GF-D8 (cell line): Measurements from ENCODE around the gene CDCA5.

Experiments used
- DNase-seq: peaks from one replicate; lab custom pipeline; 2025; lab: John Stamatoyannopoulos, UW

The CDCA5 gene, protein sequence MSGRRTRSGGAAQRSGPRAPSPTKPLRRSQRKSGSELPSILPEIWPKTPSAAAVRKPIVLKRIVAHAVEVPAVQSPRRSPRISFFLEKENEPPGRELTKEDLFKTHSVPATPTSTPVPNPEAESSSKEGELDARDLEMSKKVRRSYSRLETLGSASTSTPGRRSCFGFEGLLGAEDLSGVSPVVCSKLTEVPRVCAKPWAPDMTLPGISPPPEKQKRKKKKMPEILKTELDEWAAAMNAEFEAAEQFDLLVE

DNA sequence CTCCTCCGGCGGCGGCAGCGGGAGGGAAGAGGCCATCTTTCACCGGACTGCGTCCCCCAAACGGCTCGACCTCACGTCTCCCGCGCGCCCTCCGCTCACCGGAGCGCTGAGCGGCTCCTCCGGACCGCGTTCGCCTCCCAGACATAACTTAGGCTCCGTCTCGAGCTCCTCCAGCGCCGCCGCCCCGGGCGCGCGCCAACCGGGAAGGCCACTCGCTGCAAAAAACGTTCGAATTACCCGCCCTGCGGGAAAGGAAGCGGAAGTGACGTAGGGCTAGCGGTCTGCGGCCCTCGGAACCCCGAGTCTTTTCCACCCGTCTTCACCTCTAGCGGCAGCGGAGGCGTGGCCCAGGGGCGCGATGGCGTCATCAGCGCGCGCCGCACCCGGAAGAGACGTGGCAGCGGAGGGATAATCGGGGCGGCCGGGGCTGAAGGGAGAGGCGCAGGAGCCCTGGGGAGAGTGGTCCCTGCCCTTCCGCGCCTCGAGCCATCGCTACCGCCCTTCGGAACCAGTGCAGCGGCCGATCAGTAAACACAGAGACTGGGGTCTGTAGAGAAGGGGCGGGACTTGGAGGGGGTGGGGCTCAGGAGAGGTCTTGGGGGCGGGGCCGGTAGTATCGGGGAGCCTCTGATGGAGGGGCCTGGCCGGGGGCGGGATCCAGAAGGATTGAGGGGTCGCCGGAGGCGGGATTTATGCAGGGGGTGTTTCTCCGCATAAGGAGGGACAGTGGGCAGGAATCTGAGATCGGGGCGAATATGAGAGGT, at the start of gene CDCA5, which contains the start of gene ZFPL1:
Gene CDCA5 (minus strand): TSS at position 207 of the 764 bp plus-strand sequence. CDS start 62 bp downstream, at position 145.
Gene ZFPL1 (plus strand): TSS at position 389 of the 764 bp plus-strand sequence. CDS start 477 bp downstream, outside the sequence.
- DNase-seq = peak; percentile 87

DNA sequence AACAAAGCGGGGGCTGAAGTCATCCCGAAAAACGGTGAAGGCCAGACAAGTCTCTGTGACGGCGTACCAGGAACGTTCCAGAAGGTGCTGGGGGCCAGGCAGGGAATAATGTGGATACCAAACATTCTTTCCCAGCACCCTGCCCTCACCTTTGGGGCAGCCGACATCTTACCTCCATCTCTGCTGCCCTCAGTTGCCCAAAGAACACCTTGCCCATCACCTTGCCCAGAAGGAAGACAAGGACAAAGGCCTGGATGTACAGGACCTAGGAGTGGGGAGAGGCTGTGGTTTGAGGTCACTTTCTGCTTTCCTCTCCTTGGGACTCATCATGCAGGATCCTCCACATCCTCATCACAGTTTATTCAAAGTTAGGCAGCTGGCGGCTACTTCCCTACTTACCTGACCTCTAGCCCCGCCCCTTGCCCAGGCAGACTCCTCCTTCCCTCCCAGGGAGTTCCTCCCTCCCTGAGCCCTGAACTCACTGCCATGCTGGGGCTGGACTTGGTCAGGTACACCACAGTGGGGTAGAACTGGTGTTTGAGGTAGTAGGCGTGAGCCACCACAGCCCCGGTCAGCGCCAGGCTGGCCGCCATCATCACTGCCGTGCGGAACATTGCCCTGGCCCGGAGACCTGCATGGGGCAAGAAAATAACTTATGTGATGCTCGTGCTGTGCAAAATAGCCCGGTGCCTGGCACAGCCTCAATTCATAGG, 49.3 kb upstream of the CDCA5 start:
- no peak for DNase-seq

DNA sequence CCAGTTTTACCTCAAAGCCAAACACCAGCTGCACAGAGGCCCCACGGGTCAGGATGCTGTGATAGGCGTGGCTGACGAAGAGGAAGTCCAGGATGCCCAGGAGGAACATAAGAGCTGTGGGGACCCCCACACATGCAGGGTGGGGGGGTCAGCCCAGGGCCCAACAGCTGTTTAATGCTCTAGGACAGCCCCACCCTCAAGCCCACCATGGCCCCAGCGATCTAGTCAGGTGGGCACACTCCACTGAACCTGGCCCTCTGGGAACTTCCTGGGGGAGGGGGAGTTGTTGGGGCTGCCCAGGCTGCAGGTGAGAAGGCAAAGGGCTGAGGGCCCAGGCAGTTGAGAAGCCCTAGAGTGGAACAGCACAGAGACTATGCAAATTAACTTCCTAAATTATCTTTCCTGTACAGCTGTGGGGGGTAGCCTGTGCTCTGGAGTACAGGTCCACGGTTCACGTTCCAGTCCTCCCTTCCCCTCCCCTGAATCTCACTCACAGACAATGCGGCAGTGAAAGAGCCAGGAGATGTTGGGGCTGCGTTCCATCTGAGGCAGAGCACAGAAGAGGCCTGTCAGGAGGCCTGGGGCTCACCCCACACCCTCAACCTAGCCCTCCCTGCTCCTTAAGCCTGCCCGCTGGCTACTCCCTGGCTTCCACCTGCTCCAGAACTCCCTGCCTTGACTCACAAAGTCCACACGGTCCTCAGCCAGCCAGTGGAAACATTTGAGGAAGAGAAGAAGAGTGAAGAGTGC, 48.6 kb upstream of the CDCA5 start:
- no peak for DNase-seq

DNA sequence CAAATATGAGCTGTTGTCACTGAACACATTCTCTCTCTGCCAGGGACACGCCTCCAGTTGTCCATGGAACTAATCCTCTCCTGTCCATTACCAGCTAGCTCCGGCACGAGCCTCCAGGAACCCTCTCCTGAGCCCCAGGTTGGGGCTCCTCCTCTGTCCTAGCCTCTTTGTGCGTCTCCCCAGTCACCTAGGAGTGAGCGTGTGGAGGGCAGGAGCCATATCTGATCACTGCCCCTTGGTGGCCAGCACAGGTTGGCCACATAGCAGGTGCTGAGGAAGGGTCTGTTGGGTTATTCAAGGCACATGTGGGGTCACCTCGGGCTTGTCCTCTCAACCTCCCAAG, 48.0 kb upstream of the CDCA5 start:
- DNase-seq = no peak

DNA sequence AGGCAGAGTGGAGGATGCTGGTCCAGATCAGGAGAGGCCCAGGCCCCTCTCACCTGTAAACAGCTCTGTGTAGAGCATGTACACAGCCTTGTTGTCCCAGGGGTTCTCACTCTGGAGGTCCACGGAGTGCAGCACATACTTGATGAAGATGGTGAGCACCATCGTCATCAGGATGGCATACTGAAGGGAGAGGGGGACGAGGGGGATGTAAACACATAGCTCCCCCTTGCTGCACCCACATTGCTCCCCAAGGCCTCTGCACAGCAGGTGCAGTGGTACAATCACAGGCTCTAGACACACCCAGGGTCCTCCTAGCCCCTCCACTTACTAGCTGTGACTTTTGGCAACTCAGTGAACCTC, 47.6 kb upstream of the CDCA5 start:
- DNase-seq = no peak

DNA sequence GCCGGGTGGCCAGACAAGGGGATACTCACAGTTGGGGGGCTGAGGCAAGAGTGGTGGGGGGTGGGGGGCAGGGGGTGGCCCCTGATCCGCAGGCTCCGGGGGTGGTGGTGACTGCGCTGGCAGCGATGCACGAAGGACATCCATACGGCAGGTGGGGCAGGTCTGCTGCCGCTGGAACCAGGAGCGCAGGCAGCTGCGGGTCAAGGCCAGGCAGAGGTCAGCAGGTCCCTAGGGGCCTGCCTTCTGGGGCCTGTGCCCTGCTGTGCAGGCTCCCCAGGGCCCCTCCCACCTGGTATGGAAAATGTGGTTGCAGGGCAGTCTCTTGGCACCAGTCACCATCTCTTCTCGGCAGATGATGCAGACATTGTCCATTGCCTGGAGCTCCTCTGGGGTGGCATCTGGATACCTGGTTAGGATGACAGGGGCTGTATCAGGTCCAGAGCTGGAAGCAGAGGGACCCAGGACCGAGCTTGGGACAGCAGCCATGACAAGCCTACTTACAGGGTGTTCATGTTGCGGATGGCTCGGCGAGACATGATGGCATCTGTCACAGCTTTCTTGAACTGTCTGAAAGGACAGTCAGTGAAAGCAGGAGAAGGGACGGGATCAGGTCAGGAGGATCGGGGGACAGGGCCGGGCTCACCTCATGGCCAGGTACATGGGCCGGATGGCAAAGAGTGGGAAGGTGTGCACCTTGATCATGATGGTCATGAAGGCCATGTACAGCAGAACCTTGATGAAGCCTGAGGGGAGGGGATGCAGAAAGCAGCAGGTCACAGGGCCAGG, 47.0 kb upstream of the CDCA5 start:
- no peak for DNase-seq

DNA sequence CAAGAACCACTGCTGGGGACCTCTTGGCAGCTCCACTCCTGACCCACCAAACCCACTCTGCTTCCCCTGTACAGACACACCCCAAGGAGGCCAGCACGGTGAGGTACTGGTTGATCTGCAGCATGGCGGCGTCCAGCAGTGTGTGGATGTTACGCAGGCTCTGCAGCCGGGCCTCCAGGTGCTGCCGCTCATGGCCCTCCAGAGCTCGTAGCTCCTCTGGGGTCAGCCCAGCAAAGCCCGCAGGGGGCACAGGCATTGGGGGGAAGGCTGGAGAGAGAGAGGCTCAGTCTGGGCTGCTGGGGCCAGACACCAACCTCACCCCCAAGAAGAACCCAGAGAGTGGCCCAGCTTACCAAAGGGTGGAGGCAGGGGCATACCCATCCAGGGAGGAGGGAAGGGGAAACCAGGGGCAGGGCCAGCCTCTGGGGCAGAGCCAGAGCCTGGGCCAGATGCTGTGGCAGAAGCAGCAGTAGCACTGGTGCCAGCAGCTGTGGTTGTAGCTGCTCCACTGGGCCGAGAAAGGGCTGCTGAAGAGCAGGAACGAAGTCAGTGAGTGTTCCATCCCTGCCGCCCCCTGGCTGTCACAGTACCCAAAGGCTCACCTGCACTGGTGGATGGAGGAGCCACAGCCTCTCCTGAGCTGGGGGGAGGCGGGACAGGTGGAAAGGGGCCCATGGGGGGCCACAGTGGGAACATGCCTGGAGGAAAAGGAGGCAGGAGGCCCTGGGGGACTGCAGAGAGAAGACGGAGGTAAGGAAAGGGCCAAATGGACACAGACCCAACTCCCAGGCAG, 46.0 kb upstream of the CDCA5 start:
- DNase-seq = no peak

DNA sequence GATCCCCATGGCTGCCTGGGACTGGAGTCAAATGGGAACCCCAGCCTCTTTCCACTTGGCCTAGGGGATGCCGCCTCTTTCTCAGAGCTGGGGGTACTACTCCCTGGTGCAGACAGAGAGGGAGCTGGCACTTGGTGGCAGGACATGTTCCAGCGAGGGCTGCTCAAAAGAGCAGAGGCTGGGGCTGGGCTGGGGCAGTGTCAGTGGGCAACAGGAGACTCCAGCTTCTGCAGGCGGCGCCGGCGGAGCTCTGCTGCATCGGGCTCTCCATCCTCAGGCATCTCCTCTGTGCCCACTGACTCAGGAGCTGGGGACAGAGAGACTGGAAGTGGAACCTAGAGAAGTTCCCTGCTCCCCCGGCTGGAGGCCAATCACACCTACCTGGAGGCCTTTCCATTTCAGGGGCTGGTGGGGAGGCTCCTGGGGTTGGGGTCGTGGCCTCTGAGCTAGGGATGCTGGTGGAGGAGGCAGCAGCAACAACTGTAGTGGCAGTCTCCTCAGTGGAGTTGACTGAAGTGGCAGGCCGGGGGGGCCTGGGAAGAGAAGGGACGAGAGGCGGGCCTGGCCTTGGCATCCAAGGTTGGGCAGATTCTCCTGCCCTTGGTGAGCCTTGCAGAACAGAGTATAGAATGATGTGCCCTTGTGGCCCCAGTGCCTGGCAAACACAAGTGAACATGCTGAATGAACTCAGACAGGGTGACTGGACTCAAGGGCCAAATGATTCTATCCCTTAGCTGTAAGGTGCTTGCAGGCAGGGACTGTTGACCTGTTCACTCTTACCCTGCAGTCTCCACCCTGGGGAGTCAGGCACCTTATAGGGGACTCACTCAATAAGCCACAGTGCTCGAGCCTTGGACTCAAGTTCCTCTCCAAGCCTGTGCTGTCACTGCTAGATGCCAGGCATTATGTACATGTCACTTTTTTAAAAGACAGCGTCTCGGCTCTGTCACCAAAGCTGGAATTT, 44.6 kb upstream of the CDCA5 start:
- DNase-seq = no peak

DNA sequence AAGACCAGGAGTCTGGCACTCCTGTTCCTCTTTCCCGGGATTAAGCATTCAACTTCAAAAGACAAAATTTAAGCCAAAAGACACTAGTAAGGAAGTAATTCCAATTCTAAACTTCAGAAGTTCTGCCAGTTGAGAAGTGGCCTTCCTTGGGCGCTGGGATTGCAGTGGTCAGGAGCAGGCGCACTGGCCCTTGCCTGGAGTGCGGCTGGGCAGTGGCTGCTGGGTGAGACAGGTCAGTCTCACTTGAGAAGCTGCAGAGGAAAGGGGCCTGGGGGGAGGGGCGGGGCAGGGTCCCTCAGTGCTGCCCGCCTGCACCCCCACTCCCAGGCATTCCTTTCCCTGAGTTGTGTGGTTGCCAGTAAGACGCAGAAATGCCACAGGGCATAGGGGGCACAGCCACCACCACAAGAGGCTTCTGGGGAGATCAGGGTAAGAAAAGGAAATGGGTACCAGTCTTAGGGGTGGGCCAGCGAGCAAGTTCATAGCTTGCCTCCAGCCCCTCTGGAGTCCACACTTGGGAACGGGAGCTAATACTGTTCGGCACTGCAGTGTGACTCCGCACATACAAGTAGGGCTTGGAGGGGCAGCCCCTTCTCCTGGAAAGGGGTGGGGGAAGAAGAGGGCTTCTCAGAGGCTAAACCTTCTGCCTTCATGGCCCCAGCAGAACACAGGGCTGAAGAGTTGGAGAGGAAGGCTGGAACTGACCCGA, 43.8 kb upstream of the CDCA5 start:
- DNase-seq = no peak

DNA sequence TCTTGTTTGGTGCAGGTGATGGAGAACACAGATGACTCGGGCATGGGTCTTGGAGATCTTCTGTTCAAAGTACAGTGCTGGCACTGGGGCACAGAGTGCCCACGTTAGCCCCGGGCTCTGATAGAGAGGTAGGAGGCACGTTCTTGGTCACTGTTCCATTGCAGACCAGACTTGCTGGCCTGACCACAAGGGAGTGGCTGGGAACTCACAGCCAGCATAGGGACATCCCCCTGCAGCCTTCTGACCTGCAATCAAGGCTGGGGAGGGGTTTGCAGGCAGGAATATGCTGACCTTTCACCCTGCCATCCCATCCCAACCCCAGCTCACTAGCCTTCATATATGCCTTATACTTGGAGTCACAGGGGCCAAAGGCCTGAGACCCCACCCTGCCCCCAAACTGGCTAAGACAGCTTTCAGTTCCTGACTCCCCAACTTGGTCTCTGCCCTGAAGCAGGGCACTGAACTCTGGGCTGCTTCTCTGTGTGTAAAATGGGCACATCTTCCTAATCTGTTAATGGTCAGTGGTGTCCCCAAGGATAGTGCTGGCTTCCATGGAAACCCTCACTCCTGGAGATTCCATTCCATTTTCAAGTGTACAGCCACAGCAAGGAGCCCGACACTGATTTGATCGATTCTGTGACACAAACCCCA, 42.9 kb upstream of the CDCA5 start:
- no peak for DNase-seq

DNA sequence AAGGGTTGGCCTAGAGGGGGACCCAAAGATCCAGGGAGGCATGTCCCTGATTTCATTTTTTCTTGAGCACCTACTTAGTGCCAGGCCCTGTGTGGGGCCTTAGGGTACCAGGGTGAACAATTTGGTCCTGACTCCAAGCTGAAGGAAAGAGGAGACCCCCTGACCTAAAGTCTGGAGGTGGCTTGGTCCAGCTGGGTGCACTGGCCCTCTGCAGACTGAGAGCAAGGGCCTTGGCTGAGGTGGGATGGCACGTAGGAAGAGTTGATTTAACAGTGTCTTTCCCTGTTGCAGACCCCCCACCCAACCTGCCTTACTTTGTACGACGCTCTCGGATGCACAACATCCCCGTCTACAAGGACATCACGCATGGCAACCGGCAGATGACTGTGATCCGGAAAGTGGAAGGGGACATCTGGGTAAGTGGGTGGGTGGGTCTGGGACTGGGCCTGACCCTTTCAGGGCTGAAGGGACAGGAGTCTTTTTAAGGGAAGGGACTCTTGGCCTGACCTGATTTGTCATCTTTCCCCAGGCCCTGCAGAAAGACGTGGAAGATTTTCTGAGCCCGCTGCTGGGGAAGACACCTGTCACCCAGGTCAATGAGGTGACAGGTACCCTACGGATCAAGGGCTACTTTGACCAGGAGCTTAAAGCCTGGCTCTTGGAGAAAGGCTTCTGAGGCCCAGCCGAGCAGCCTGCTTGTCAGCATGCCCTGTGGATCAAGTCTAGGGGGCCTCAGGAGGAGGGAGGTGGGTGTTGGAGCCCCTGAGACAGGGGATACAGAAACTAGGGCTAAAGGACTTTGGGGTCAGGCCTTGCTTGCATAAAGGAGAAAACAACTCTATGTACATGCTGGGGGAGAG, 41.6 kb upstream of the CDCA5 start:
- DNase-seq = no peak

DNA sequence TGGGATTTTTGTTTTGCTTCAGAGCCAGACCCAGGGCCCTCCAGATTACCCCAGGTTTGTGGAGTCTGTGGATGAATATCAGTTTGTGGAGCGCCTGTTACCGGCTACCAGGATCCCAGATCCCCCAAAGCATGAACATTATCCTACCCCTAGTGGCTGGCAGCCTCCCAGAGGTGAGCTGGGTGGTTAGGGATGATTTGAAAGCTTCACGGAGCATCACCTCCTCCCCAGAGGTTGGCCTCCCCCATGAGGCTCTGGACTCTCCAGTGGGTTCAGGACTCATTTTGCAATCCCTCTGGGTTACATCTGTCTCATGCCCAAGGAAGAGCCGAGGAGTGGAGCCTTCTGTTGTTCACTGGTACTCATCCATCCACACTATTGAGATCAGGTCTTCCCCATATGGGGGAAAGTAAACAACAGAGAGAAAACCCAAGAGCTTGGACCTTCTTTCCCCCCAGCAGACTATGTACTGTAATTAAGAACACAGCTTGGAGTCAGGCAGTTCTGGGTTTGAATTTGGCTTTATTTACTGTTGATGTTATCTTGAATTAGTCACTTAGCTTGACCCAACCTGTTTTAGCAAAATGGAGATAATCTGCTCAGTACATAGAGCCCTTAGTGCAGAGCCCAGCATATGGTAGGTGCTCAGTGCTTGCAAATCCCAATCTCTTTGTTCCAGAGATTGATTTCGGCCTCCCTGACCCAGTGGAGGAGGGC, 40.8 kb upstream of the CDCA5 start:
- DNase-seq = no peak

DNA sequence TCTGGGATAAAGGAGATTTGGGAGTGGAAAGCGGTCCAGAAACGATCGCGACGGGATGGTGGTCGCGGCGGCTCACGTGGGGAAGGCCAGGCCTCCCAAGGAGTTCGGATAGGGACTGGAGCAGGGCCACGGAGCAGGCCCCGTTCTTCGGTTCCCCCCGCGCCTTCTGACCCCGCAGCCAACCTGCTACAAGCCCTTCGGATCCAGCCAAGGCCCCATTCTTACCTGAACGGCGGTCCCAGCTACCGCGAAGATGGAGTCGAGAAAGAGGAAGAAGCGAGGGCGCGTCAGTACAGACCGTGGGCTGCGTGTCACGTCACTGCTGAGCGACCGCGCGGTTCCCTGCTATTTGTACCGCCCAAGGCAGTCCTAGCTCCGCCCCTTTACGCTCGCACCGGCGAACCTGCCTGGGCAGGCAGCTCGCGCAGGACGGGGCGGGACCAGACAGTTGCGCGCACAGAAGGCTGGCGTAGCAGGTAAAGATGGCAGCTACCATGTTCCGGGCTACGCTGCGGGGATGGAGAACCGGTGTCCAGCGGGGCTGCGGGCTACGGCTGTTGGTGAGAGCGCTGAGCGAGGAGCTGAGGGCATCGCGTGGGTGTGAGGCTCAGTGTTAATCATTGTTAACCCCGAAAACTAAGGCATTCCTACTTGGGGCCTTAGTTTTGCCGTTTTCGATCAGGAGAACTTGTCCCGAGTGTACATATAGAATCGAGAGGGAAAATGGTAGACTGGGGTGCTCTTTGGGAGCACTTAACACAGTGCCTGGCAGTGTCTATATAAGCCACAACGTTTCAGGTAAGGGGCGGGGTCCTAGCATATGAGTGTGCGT, 38.2 kb upstream of the CDCA5 start, which contains the start of the genes FAU and MRPL49:
Gene FAU (minus strand): TSS at position 270 of the 832 bp plus-strand sequence. CDS start 321 bp downstream, outside the sequence.
Gene MRPL49 (plus strand): TSS at position 457 of the 832 bp plus-strand sequence. CDS start 26 bp downstream, at position 483.
- peak; percentile 93 for DNase-seq

DNA sequence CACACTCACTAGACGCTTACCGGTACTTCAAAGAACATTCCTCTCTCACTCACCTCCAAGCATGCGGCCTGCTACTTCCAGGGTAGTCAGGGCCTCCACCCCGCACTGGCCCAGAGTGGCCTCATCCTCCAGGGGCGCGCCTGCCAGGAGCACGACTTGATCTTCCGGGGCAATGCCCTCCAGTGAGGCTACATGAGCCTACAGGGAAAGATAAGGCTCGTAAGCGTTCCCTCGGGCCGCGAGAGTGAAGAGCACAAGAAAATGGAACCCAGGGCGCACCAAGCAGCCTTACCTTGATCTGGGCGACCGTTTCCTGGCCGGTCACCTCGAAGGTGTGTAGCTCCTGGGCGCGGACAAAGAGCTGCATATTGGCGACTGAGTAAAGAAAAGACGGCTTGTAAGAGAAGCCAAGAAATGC, 37.6 kb upstream of the CDCA5 start:
- no peak for DNase-seq

DNA sequence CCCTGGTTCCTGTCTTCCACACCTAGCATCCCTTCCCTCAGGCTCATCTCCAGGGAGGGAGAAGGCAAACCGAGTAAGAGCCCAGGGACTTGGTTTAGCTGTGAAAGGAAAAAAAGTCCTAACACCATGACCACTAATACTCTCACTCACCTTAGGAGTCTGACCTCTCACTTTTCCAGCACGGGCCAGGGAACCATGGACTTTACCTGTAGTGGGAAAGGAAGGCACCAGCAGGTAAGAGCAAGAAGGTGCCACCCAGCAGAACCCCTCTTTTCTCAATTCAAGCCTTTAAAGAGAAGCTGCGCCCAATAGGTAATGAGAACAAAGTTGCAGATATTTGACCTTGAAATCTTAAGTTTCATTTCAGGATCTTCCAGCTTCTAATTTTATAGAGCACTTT, 37.0 kb upstream of the CDCA5 start:
- no peak for DNase-seq

DNA sequence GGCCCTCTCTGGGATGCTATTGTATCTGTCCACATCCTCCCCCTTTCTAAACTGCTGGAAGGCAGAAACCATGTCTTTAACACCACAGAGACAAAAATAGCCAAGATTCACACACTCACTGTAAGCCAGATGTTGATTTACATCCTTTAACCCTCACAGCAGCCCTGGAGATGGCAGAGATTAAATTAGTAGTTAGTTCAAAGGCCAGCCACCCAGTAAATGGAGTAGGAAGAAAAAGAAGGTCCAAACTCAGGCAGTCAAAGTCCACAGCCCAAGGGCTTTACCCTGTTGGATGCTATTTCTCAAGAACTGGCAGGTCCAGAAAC, 35.8 kb upstream of the CDCA5 start:
- no peak for DNase-seq
